Heart right ventricle (tissue), 16 donors: Measurements from ENCODE around the gene MAD1L1. TPM values are rescaled to one million over a fixed set of nuclear protein-coding genes. Genes with fewer than 3 reads are reported as not detected.

Source experiments
- ATAC-seq, 8 donors: fragments of 200-7000 bp; cut with Tn5 transposase; one replicate each; pipeline ENCODE4 v1.9.1; 2020; ENCODE audit warnings: mild to moderate bottlenecking in 8 of 8, moderate library complexity in 8 of 8, moderate number of reproducible peaks in 1 of 8
- DNase-seq, 2 donors: peaks; one replicate each; pipeline ENCODE4 v3.0.0-alpha.2; 2020
- H3K27ac ChIP-seq, 10 donors: fragments of 200-600 bp; sonication (generic) in 2 of 10; one replicate each; pipeline versions ENCODE4 v1.5.0 to v1.8.0; 2020 to 2022; ENCODE audit warnings: mild to moderate bottlenecking in 3 of 10
- H3K27me3 ChIP-seq, 7 donors: fragments of 200-600 bp; one replicate each; pipeline ENCODE4 v1.8.0; 2021 to 2022; ENCODE audit warnings: mild to moderate bottlenecking in 2 of 7
- H3K36me3 ChIP-seq, 9 donors: fragments of 200-600 bp; sonication (generic) in 1 of 9; one replicate each; pipeline versions ENCODE4 v1.5.0 to v1.8.0; 2020 to 2022; ENCODE audit warnings: mild to moderate bottlenecking in 2 of 9
- H3K4me1 ChIP-seq, 9 donors: fragments of 200-600 bp; sonication (generic) in 1 of 9; one replicate each; pipeline versions ENCODE4 v1.5.0 to v1.8.0; 2020 to 2022; ENCODE audit warnings: mild to moderate bottlenecking in 4 of 9
- H3K4me3 ChIP-seq, 10 donors: fragments of 200-600 bp; sonication (generic) in 2 of 10; one replicate each; pipeline versions ENCODE4 v1.5.0 to v1.8.0; 2020 to 2022; ENCODE audit warnings: mild to moderate bottlenecking in 7 of 10, moderate library complexity in 2 of 10
- H3K9me3 ChIP-seq, 11 donors: fragments of 200-600 bp in 10 of 11; sonication (generic) in 2 of 11; one replicate each; pipeline versions ENCODE4 v1.5.0 to v1.8.0; 2013 to 2022; ENCODE audit warnings: mild to moderate bottlenecking in 2 of 11, control low read depth in 1 of 11, moderate library complexity in 1 of 11
- CTCF ChIP-seq, 9 donors: fragments of 200-600 bp; sonication (generic) in 2 of 9; IDR thresholded peaks; one replicate each; pipeline versions ENCODE4 v1.5.0 to v1.8.0; 2021 to 2022; ENCODE audit warnings: antibody characterized with exemption in 9 of 9, mild to moderate bottlenecking in 5 of 9, moderate library complexity in 1 of 9
- WGBS, 2 donors: extraction: QIAGEN DNeasy Blood & Tissue Kit; methylation state at CpG; one replicate each; pipeline ENCODE4 v1.1.7; 2013; ENCODE audit warnings: inconsistent platforms in 1 of 2; 5-methylcytosine and 5-hydroxymethylcytosine counted together
- intact Hi-C, 10 donors: fragments of 100-400 bp; cut with DNase I; formaldehyde crosslinking; loops; one replicate each; pipeline versions ENCODE4 v1.11.1 to v1.14.2; 2022
- polyA plus RNA-seq, 2 donors: library from polyadenylated mRNA; stranded (reverse); fragments of 200-250 nt; gene quantifications; one replicate each; pipeline ENCODE4 v1.2.3, GENCODE V29; 2013
- total RNA-seq, 10 donors: library from RNA; stranded (reverse); fragmentation: NEBNext Ultra II Directional in 3 of 10; extraction: Animal tissue kit (Norgen Biotek cat#: 25700) in 3 of 10; gene quantifications; one replicate each; pipeline versions ENCODE4 v1.2.1 to v1.2.4, GENCODE V29; 2021 to 2023
- donor health status: Arrhythmogenic right ventricular cardiomyopathy.
- donor health status: ischemic (EF 13 %, LVEDD 7.1; RV severe dilation, severe dysfunction).
- donor health status: healthy with polysubstance abuse.
- donor health status: DM: no; HTN: yes; CAD: no.
- donor health status: DM: no; HTN: no; CAD: no.
- donor health status: ischemic (EF 25% LVEDD 6.9; RV normal size, moderate dysfunction).
- donor health status: ischemic (EF 25% LVEDD 5.7; RV mildly dilated, moderate dysfunction).
- donor health status: healthy.
- donor health status: DM: yes; HTN: yes; CAD: no.
- donor health status: Ischemic cardiomyopathy.
- donor health status: ischemic (EF 35%, LVEDD 5.7; RV mildly dilated, moderate dysfunction).
- donor health status: nonischemic (EF 11% LVEDD 7.7; RV severe dilation, severe dysfunction).
- donor health status: DM: yes; HTN: yes; CAD: no.
- donor health status: PGD.
- donor health status: ischemic (EF 29% LVEDD 5.4; RV normal size, mild dysfunction).
- donor health status: nonischemic (EF 23%, LVEDD 6.1; RV moderate dilation, normal function).

MAD1L1 gene
- total and polyA plus RNA-seq, 12 donors = 13.8 to 46.8 (median 20.2) TPM

- peaks cover 1 to 10% (median 3%) of the 10 kb centered on the region in 9 donors for H3K4me1 ChIP-seq
- intact Hi-C loops = no loop called here
- H3K27me3 ChIP-seq = no peaks in the 10 kb centered on the region
- H3K4me3 ChIP-seq = no peak overlapping the region
- DNase-seq (no peak), ATAC-seq (no peak)
- no peaks in the 10 kb centered on the region for H3K9me3 ChIP-seq
- TF ChIP-seq CTCF (IDR thresholded peaks at IDR 0.05) = no peak
- H3K36me3 ChIP-seq = peaks cover 0 to 95% (median 8%) of the 10 kb centered on the region in 9 donors
- 96 to 97% methylated on average over 13 of the region's 13 CpGs for WGBS, 2 donors
- no peak overlapping the region for H3K27ac ChIP-seq
These were observed 6.9 kb downstream of the MAD1L1 start for GRCh38 chr7:2225830-2226229.

GRCh38 chr7:2225336-2225735, 7.4 kb downstream of the MAD1L1 start:
- DNase-seq (no peak), ATAC-seq (peak in 2 of 8 donors; percentile 15 to 25)
- intact Hi-C loops = no loop called here
- no peaks in the 10 kb centered on the region for H3K27me3 ChIP-seq
- no peak for TF ChIP-seq CTCF (IDR thresholded peaks at IDR 0.05)
- H3K4me1 ChIP-seq = peaks cover 0 to 7% (median under 1%) of the 10 kb centered on the region in 9 donors
- peaks cover 0 to 100% (median 11%) of the 10 kb centered on the region in 9 donors for H3K36me3 ChIP-seq
- no peaks in the 10 kb centered on the region for H3K9me3 ChIP-seq
- H3K4me3 ChIP-seq = no peak overlapping the region
- no peak overlapping the region for H3K27ac ChIP-seq
- 84 to 85% methylated on average over 14 of the region's 14 CpGs for WGBS, 2 donors

GRCh38 chr7:2224934-2225333, 7.8 kb downstream of the MAD1L1 start:
- H3K9me3 ChIP-seq = no peaks in the 10 kb centered on the region
- no peak for TF ChIP-seq CTCF (IDR thresholded peaks at IDR 0.05)
- H3K36me3 ChIP-seq = peaks cover 0 to 100% (median 15%) of the 10 kb centered on the region in 9 donors
- DNase-seq (no peak), ATAC-seq (peak in 4 of 8 donors; percentile 32 to 60 (median 44))
- peaks cover 0 to 7% (median 0%) of the 10 kb centered on the region in 9 donors for H3K4me1 ChIP-seq
- H3K4me3 ChIP-seq = no peak overlapping the region
- 50 to 73% methylated on average over 4 of the region's 4 CpGs for WGBS, 2 donors
- H3K27me3 ChIP-seq = no peaks in the 10 kb centered on the region
- no peak overlapping the region for H3K27ac ChIP-seq
- intact Hi-C loops = no loop called here

- WGBS, 2 donors = 93% methylated on average over 13 of the region's 13 CpGs
- H3K27me3 ChIP-seq = no peaks in the 10 kb centered on the region
- H3K36me3 ChIP-seq = peaks cover 0 to 99% (median 15%) of the 10 kb centered on the region in 9 donors
- DNase-seq (no peak), ATAC-seq (peak in 2 of 8 donors; percentile 7 to 14)
- H3K9me3 ChIP-seq = no peaks in the 10 kb centered on the region
- H3K27ac ChIP-seq = no peak overlapping the region
- intact Hi-C loops = no loop called here
- H3K4me1 ChIP-seq = peaks cover 0 to 7% (median 0%) of the 10 kb centered on the region in 9 donors
- no peak for TF ChIP-seq CTCF (IDR thresholded peaks at IDR 0.05)
- no peak overlapping the region for H3K4me3 ChIP-seq
These were observed 8.2 kb downstream of the MAD1L1 start for GRCh38 chr7:2224491-2224928.
